Stimulated activated CD8-positive, alpha-beta memory T cell treated with anti-CD3 and anti-CD28 coated beads, Interleukin-4, amount 100 ng/mL, for 4 hours (primary cell): ENCODE results near the gene RRM2.
A peak's percentile ranks its signal among the peaks of the same experiment; 100 is the strongest.
"Not testable (repeated sequence)": the region's sequence is repeated elsewhere in the genome, so short reads cannot be mapped to it uniquely, and the experiment has no call there.

Experiments
- DNase-seq, 2 donors: peaks; one replicate each; pipeline ENCODE4 v3.0.0-alpha.2; 2020; ENCODE audit warnings: low read depth in 2 of 2, low spot score in 1 of 2

RRM2 gene

GRCh38 chr2:10091182-10091888 is 31.2 kb upstream of the RRM2 start:
- DNase-seq, result no peak

- DNase-seq, result not testable (repeated sequence)
Measured at GRCh38 chr2:10091889-10092244, 30.7 kb upstream of the RRM2 start.

GRCh38 chr2:10094271-10094814 is 28.2 kb upstream of the RRM2 start:
- no peak for DNase-seq

GRCh38 chr2:10095175-10095574 is 27.4 kb upstream of the RRM2 start:
- DNase-seq, result no peak

GRCh38 chr2:10096641-10097040 is 25.9 kb upstream of the RRM2 start:
- no peak for DNase-seq

DNA sequence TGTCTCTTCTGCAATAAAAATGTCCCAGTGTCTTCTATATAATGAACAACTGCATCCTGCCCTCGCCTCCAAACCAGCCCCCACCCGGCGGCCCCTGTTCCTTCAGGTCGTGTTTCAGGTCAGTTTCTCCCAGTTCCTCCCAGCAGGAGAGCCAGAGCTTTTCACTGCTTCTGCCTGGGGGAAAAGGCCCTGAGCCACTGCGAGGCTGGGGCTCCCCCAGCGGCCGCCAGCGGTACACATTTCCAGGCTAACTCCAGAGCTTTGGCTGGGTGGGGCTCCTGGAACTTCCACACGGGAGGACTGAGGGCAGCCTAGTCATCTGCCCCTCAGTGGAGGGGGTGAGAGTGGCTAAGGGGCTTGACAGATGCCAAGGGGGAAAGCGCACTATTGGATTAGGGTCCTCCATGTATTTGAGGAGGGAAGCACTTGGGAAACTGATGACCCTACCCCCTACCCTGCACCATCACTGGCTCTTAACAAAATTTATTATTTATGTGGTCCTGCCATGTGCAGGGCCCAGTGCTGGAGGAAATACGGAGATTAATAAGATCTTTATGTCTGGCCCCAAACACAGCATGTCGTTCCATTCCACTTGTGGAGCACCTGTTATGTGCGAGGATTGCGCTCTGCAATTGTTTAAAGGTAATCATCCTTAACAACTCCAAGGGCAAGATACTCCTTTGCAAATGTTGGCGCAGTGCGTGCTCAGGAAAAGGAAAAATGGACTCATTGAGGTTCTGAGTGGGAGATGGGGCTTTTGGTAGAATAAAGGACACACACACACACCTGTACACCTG is 25.0 kb upstream of the RRM2 start:
- no peak for DNase-seq

DNA sequence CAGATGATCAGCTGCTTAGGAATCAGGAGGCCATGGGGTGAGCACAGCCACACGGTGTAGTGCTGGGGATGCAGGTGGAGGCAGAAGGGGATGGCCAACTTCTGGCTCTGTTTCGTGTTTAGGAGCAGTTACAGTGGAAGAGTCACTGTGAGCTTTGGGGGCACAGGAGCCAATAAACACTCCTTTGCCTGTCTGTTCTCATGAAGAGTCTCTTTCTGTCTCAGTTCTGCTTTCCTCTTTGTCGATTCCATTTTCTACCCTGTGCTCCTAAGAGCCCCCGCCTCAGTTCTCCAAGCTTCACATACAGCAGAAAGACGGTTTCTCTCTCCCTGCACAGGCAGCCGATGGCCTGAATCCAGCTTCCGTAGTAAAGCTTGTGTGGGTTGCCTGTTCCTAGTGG is 21.0 kb upstream of the RRM2 start:
- DNase-seq, result no peak

DNA sequence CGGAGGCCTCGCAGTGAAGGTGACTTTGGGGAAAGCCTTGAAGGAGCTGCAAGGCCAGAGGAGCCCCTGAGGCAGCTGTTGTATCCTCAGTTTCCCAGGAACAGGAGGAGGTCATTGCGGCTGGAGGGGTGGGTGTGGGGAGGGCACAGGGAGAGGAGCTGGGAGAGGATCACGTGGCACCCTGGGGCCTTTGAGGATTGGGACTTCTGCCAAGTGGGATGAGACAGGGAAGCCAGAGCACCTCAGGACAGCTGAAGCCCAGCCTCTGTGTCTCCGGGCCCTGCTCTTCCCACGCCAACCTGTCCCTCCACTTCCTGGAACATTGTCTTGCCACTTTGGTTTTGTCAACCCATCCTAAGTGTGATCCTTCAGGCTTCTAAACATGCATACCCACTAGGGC is 19.4 kb upstream of the RRM2 start:
- DNase-seq, result no peak

DNA sequence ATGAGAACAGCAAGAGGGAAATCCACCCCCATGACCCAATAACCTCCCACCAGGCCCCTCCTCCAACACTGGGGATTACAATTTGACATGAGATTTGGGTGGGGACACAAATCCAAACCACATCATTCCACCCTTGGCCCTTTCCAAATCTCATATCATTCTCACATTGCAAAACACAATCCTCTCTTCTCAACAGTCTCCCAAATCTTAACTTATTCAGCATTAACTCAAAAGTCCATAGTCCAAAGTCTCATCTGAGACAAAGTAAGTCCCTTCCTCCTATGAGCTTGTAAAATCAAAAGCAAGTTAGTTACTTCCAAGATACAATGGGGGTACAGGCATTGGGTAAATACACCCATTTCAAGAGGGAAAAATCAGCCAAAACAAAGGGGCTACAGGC is 17.6 kb upstream of the RRM2 start:
- not testable (repeated sequence) for DNase-seq

GRCh38 chr2:10109311-10109710 is 13.2 kb upstream of the RRM2 start:
- no peak for DNase-seq

DNA sequence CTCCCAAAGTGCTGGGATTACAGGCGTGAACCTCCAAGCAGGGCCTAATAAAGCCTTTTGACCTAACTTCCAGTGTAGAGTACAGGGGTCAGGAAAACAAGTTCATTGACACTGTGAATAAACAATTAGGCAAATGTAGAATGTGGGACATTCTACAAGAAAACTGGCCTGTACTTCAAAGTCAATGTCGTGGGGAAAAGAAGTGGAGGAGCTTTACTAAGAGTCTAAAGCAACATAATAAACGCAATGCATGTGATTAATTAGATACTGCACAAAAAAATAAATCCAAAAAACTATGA is 3.6 kb upstream of the RRM2 start:
- DNase-seq, result no peak

DNA sequence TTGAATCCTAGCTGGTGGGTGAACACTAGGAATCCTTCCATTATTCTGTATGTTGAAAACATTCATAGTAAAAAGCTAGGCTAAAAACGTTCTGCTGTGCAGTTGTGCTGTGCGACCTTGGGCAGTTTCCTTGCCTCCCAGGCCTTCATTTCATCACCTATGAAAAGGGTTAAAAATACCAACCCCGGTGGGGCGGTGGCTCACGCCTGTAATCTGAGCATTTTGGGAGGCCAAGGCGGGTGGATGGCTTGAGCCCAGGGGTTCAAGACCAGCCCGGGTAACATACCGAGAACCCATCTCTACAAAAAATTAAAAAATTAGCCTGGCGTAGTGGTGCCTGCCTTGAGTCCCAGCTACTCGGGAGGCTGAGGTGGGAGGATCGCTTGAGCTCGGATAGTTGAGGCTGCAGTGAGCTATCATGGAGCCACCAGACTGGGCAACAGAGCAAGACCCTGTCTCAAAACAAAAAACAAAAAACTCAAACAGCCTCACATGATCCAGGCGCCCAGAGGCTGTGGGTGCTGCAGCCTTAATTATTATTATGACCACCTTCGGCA is 2.9 kb upstream of the RRM2 start:
- DNase-seq, result no peak

DNA sequence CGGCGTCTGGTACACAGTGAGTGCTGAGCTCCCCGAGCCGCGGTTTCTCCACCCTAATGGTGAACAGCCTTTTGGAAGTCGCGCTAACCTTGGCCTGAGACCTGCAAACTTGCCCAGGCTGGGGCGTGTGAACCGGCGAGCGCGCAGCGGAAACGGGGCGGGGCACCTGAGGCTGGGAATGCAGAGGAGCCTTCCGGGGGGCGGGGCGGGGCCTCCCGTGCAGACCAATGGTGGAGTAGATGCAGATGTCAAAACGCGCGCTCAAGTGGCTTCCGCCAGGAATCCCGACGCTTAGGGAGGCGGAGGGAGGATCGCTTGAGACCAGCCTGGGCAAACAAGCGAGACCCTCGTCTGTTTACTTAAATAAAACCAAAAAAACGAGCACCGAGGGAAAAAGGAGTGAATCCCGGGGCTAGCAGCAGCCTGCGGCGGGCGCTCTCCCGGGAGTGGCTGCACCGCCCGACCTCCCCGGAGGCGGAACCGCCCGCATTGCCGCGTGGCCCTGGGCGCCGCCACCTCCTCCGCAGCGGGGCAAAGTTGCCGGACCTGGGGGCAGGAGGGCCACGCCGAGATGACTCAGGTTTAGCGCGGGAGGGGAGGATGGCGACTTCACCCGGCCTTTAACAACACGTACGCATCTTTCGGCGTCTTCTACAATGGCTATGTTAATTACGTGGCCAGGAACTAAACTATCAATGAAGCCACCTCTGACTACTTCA is 2.2 kb upstream of the RRM2 start:
- DNase-seq, result peak; percentile 81 to 87

GRCh38 chr2:10120877-10121574 is 1.5 kb upstream of the RRM2 start:
- DNase-seq, result no peak

DNA sequence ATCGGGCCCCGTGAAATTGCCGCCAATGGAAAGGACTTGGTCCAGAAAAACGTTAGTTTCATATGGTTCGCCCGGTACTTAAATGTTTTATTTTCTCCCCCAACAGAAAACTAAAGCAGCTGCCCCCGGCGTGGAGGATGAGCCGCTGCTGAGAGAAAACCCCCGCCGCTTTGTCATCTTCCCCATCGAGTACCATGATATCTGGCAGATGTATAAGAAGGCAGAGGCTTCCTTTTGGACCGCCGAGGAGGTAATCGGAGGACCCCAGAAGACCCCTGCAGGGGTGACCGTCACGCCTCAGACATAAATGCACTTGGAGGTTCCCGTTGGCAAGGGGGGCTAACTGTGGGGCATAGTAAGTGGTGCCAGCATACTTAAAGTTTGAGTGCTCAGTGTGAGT is 742 bp downstream of the RRM2 start:
- no peak for DNase-seq

- no peak for DNase-seq
Measured at GRCh38 chr2:10124538-10125045, 2.1 kb downstream of the RRM2 start.

- DNase-seq, result no peak
Measured at GRCh38 chr2:10125842-10126631, 3.5 kb downstream of the RRM2 start.

DNA sequence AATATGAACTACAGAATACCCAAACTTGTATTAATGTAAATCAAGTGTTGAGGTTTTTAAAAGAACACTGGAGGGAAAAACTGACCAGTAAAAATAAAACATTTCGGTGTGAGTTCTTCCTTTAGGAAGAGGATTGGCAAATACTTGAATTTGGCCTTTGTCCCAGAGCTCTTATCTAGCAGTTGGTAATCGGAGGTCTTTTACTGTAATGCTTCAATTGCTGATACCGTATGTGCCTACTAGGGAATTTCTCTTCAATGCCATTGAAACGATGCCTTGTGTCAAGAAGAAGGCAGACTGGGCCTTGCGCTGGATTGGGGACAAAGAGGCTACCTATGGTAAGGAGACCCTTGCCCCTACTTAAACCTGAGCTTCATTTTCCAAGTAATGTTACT is 4.1 kb downstream of the RRM2 start:
- no peak for DNase-seq

DNA sequence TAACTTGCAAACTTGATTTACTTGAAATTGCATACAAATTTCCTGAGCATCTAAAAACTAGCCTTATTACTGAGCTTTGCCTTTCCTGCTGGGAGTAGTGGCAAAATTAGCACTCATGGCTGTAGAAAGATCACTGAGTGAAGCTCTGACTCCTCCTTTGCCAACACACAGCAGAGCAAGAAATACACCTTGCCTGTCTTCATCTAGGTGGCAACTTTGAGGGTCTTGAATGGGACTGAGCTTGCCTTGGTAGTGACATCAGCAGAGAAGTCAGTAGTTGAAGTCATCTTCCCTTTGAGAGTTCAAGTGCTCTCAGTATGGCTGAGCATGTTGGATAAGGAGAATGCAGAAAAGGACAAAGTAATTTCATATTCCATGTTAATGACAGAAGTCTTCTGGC is 5.9 kb downstream of the RRM2 start:
- no peak for DNase-seq

DNA sequence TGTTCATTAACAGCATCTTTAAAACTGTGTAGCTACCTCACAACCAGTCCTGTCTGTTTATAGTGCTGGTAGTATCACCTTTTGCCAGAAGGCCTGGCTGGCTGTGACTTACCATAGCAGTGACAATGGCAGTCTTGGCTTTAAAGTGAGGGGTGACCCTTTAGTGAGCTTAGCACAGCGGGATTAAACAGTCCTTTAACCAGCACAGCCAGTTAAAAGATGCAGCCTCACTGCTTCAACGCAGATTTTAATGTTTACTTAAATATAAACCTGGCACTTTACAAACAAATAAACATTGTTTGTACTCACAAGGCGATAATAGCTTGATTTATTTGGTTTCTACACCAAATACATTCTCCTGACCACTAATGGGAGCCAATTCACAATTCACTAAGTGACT is 7.0 kb downstream of the RRM2 start:
- DNase-seq, result no peak
